WTC11 (cell line): ENCODE data around the gene KRAS. TPM values are rescaled to one million over a fixed set of nuclear protein-coding genes. Genes with fewer than 3 reads are reported as not detected.

Experiments
- ATAC-seq: fragments of 200-7000 bp; cut with Tn5 transposase; 2 replicates; pipeline ENCODE4 v1.10.0; 2021; ENCODE audit warnings: mild to moderate bottlenecking, moderate library complexity
- CTCF ChIA-PET: fragments of 300-600 bp; sonication (Branson Sonifier 250); formaldehyde crosslinking; loops from one replicate; lab custom pipeline; 2021; ENCODE audit warnings: antibody characterized with exemption; lab: Charles Lee
- POLR2A ChIA-PET: fragments of 350-600 bp; sonication (Branson Sonifier 250); formaldehyde crosslinking; loops from one replicate; lab custom pipeline; 2021; ENCODE audit warnings: antibody characterized with exemption; lab: Charles Lee
- DNase-seq: peaks from one replicate; pipeline ENCODE4 v3.0.0; 2021; ENCODE audit warnings: low spot score
- H3K27ac Mint-ChIP-seq: 2 replicates; pipeline ENCODE4 v1.8.0; 2021; ENCODE audit warnings: mixed read lengths
- H3K27me3 Mint-ChIP-seq: 2 replicates; pipeline ENCODE4 v1.8.0; 2021; ENCODE audit warnings: low read depth, mild to moderate bottlenecking, moderate library complexity, mixed read lengths
- H3K36me3 Mint-ChIP-seq: 2 replicates; pipeline ENCODE4 v1.8.0; 2021; ENCODE audit warnings: mixed read lengths
- H3K4me1 Mint-ChIP-seq: 2 replicates; pipeline ENCODE4 v1.8.0; 2022; ENCODE audit warnings: mixed read lengths
- H3K4me3 Mint-ChIP-seq: 2 replicates; pipeline ENCODE4 v1.8.0; 2021; ENCODE audit warnings: mild to moderate bottlenecking, moderate library complexity, mixed read lengths
- H3K9me3 Mint-ChIP-seq: 2 replicates; pipeline ENCODE4 v1.8.0; 2021; ENCODE audit warnings: mixed read lengths
- ATF2 ChIP-seq: sonication (generic); formaldehyde crosslinking; IDR thresholded peaks from 2 replicates; pipeline ENCODE4 v1.8.1; 2022; ENCODE audit warnings: low read depth, missing genetic modification reagents, borderline replicate concordance
- CDX4 ChIP-seq: fragments of 250-450 bp; sonication (Bioruptor Pico); IDR thresholded peaks from 2 replicates; pipeline ENCODE4 v1.9.0; 2021; ENCODE audit warnings: moderate library complexity, mild to moderate bottlenecking, inconsistent platforms, borderline replicate concordance
- CREB1 ChIP-seq: sonication (generic); formaldehyde crosslinking; IDR thresholded peaks from 2 replicates; pipeline ENCODE4 v1.8.0; 2023; ENCODE audit warnings: mild to moderate bottlenecking, missing genetic modification reagents
- E2F4 ChIP-seq: sonication (generic); formaldehyde crosslinking; IDR thresholded peaks from 2 replicates; pipeline ENCODE4 v1.8.1; 2022; ENCODE audit warnings: low read depth, mild to moderate bottlenecking, moderate library complexity, missing genetic modification reagents, borderline replicate concordance
- FOXK1 ChIP-seq: sonication (generic); formaldehyde crosslinking; IDR thresholded peaks from 2 replicates; pipeline ENCODE4 v1.8.0; 2022; ENCODE audit warnings: mild to moderate bottlenecking, moderate library complexity, missing genetic modification reagents
- GTF2I ChIP-seq: fragments of 250-450 bp; sonication (Bioruptor Pico); conservative IDR thresholded peaks from 2 replicates; pipeline ENCODE4 v1.4.0; 2021; ENCODE audit warnings: mild to moderate bottlenecking
- HMGA2 ChIP-seq: fragments of 250-450 bp; sonication (Bioruptor Pico); IDR thresholded peaks from 2 replicates; pipeline ENCODE4 v1.4.0; 2021; ENCODE audit warnings: mild to moderate bottlenecking, moderate library complexity
- MYBL2 ChIP-seq: sonication (generic); formaldehyde crosslinking; IDR thresholded peaks from 2 replicates; pipeline ENCODE4 v1.8.1; 2023; ENCODE audit warnings: mild to moderate bottlenecking, moderate library complexity, missing genetic modification reagents
- NR1H2 ChIP-seq: sonication (generic); formaldehyde crosslinking; IDR thresholded peaks from 2 replicates; pipeline ENCODE4 v1.9.0; 2021; ENCODE audit warnings: mild to moderate bottlenecking, moderate library complexity, missing genetic modification reagents
- NR2C2 ChIP-seq: sonication (generic); formaldehyde crosslinking; IDR thresholded peaks from 2 replicates; pipeline ENCODE4 v1.8.0; 2022; ENCODE audit warnings: mild to moderate bottlenecking, missing genetic modification reagents
- SMAD3 ChIP-seq: sonication (generic); formaldehyde crosslinking; IDR thresholded peaks from 2 replicates; pipeline ENCODE4 v1.8.0; 2022; ENCODE audit warnings: missing genetic modification reagents, mild to moderate bottlenecking, borderline replicate concordance
- TEAD1 ChIP-seq: sonication (generic); formaldehyde crosslinking; IDR thresholded peaks from 2 replicates; pipeline ENCODE4 v1.8.0; 2022; ENCODE audit warnings: mild to moderate bottlenecking, missing genetic modification reagents
- ZBTB43 ChIP-seq: sonication (generic); formaldehyde crosslinking; IDR thresholded peaks from 2 replicates; pipeline ENCODE4 v1.8.1; 2023; ENCODE audit warnings: mild to moderate bottlenecking, missing genetic modification reagents
- ZNF138 ChIP-seq: sonication (generic); formaldehyde crosslinking; conservative IDR thresholded peaks from 2 replicates; pipeline ENCODE4 v1.8.1; 2022; ENCODE audit warnings: mild to moderate bottlenecking, moderate library complexity, missing genetic modification reagents
- ZNF219 ChIP-seq: sonication (generic); formaldehyde crosslinking; IDR thresholded peaks from 2 replicates; pipeline ENCODE4 v1.8.0; 2023; ENCODE audit warnings: missing genetic modification reagents, mild to moderate bottlenecking, borderline replicate concordance
- ZNF317 ChIP-seq: sonication (generic); formaldehyde crosslinking; IDR thresholded peaks from 2 replicates; pipeline ENCODE4 v1.8.1; 2023; ENCODE audit warnings: low read depth, mild to moderate bottlenecking, moderate library complexity, missing genetic modification reagents, borderline replicate concordance
- ZNF532 ChIP-seq: fragments of 250-450 bp; sonication (Bioruptor Pico); IDR thresholded peaks from 2 replicates; pipeline ENCODE4 v1.9.0; 2021; ENCODE audit warnings: mild to moderate bottlenecking, borderline replicate concordance
- total RNA-seq: library from RNA; stranded (reverse); gene quantifications from 3 replicates; pipeline ENCODE4 v1.2.3, GENCODE V29; 2021
- TF ChIP-seq, protein P1 (sequence below): fragments of 200-600 bp; IDR thresholded peaks from 2 replicates; pipeline ENCODE4 v1.8.0; 2022; ENCODE audit warnings: antibody characterized with exemption
- TF ChIP-seq, protein P2 (sequence below): fragments of 250-450 bp; sonication (Bioruptor Pico); IDR thresholded peaks from 2 replicates; pipeline ENCODE4 v1.9.0; 2021; ENCODE audit warnings: mild to moderate bottlenecking

Gene KRAS
- total RNA-seq, 1 experiment from 2014 or later, result 66.2 TPM

- no peak for TF ChIP-seq ATF2 (CRISPR knock-in tag)
- TF ChIP-seq TEAD1 (CRISPR knock-in tag), result no peak
- TF ChIP-seq E2F4, result no peak
- no peak for TF ChIP-seq ZNF317
- TF ChIP-seq ZBTB43, result no peak
Measured at GRCh38 chr12:25186788-25187402, 63.8 kb downstream of the KRAS start (continued).

GRCh38 chr12:25186038-25186787 is 64.5 kb downstream of the KRAS start:
- H3K4me1 Mint-ChIP-seq, result no peaks in the 10 kb centered on the region
- no peak overlapping the region for H3K4me3 Mint-ChIP-seq
- ATAC-seq, result no peak
- H3K27me3 Mint-ChIP-seq, result no peaks in the 10 kb centered on the region
- H3K36me3 Mint-ChIP-seq, result no peaks in the 10 kb centered on the region
- POLR2A ChIA-PET, result no interaction called here
- no peak overlapping the region for H3K27ac Mint-ChIP-seq
- no peak for DNase-seq
- H3K9me3 Mint-ChIP-seq, result no peaks in the 10 kb centered on the region
- CTCF ChIA-PET, result no interaction called here
- TF ChIP-seq NR1H2, result no peak
- no peak for TF ChIP-seq GTF2I
- no peak for TF ChIP-seq MYBL2
- TF ChIP-seq, protein P1, sequence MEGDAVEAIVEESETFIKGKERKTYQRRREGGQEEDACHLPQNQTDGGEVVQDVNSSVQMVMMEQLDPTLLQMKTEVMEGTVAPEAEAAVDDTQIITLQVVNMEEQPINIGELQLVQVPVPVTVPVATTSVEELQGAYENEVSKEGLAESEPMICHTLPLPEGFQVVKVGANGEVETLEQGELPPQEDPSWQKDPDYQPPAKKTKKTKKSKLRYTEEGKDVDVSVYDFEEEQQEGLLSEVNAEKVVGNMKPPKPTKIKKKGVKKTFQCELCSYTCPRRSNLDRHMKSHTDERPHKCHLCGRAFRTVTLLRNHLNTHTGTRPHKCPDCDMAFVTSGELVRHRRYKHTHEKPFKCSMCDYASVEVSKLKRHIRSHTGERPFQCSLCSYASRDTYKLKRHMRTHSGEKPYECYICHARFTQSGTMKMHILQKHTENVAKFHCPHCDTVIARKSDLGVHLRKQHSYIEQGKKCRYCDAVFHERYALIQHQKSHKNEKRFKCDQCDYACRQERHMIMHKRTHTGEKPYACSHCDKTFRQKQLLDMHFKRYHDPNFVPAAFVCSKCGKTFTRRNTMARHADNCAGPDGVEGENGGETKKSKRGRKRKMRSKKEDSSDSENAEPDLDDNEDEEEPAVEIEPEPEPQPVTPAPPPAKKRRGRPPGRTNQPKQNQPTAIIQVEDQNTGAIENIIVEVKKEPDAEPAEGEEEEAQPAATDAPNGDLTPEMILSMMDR, result no peak
- no peak for TF ChIP-seq NR2C2 (CRISPR knock-in tag)
- no peak for TF ChIP-seq CREB1
- TF ChIP-seq CDX4 (CRISPR knock-in tag), result no peak
- TF ChIP-seq SMAD3 (CRISPR knock-in tag), result no peak
- no peak for TF ChIP-seq ZNF532 (CRISPR knock-in tag)
- no peak for TF ChIP-seq HMGA2
- TF ChIP-seq ZNF219 (CRISPR knock-in tag), result no peak
- no peak for TF ChIP-seq FOXK1 (CRISPR knock-in tag)
- TF ChIP-seq E2F4, result no peak
- TF ChIP-seq ZNF138 (CRISPR knock-in tag), result no peak
- TF ChIP-seq, protein P2, sequence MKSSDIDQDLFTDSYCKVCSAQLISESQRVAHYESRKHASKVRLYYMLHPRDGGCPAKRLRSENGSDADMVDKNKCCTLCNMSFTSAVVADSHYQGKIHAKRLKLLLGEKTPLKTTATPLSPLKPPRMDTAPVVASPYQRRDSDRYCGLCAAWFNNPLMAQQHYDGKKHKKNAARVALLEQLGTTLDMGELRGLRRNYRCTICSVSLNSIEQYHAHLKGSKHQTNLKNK (CRISPR knock-in tag), result no peak
